Body of pancreas (tissue), 4 donors: Measurements from ENCODE around the gene TLCD3B.

Experiments used
- POLR2A ChIP-seq, 3 donors: fragments of 450-650 bp; IDR thresholded peaks; one replicate each; pipeline ENCODE4 v1.6.1; 2016; ENCODE audit warnings: antibody characterized with exemption in 3 of 3, mild to moderate bottlenecking in 2 of 3
- TF ChIP-seq, protein P1 (sequence below), 7 experiments: fragments of 450-650 bp in 4 of 7; fragments of 200-600 bp in 3 of 7; sonication (generic) in 3 of 7; IDR thresholded peaks; one replicate each; pipeline ENCODE4 v1.5.1; 2016 to 2019; ENCODE audit warnings: antibody characterized with exemption in 7 of 7

GRCh38 chr16:30060346-30060745, 29.3 kb upstream of the TLCD3B start:
- TF ChIP-seq, protein P1, sequence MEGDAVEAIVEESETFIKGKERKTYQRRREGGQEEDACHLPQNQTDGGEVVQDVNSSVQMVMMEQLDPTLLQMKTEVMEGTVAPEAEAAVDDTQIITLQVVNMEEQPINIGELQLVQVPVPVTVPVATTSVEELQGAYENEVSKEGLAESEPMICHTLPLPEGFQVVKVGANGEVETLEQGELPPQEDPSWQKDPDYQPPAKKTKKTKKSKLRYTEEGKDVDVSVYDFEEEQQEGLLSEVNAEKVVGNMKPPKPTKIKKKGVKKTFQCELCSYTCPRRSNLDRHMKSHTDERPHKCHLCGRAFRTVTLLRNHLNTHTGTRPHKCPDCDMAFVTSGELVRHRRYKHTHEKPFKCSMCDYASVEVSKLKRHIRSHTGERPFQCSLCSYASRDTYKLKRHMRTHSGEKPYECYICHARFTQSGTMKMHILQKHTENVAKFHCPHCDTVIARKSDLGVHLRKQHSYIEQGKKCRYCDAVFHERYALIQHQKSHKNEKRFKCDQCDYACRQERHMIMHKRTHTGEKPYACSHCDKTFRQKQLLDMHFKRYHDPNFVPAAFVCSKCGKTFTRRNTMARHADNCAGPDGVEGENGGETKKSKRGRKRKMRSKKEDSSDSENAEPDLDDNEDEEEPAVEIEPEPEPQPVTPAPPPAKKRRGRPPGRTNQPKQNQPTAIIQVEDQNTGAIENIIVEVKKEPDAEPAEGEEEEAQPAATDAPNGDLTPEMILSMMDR (IDR thresholded peaks at IDR 0.05) = no peak
- no peak for TF ChIP-seq POLR2A (IDR thresholded peaks at IDR 0.05)
